Stimulated activated CD4-positive, alpha-beta T cell treated with anti-CD3 and anti-CD28 coated beads, Interleukin-15, amount 100 ng/mL, for 24 hours (primary cell): Measurements from ENCODE around the gene REPIN1.

Experiments used
- DNase-seq: peaks from one replicate; pipeline ENCODE4 v3.0.0-alpha.2; 2020

Gene REPIN1

GRCh38 chr7:150368096-150368883 lies at the start of gene REPIN1:
REPIN1 (plus strand) TSS chr7:150368822; CDS start chr7:150369712, 890 bp downstream.
- DNase-seq: peak; percentile 89

GRCh38 chr7:150321788-150322113 lies 46.9 kb upstream of the REPIN1 start:
- DNase-seq: no peak

GRCh38 chr7:150322114-150322832 lies 46.3 kb upstream of the REPIN1 start:
- DNase-seq: peak; percentile 74

GRCh38 chr7:150322833-150323681 lies 45.6 kb upstream of the REPIN1 start, which contains the start of the genes ACTR3C and LRRC61:
ACTR3C (minus strand) TSS chr7:150323545; CDS start chr7:150295296, 28,249 bp downstream.
LRRC61 (plus strand) TSS chr7:150323355; CDS start chr7:150336862, 13,507 bp downstream.
- DNase-seq: peak; percentile 79

- no peak for DNase-seq
These were observed 44.8 kb upstream of the REPIN1 start for GRCh38 chr7:150323682-150324372.

GRCh38 chr7:150324373-150324961 lies 44.2 kb upstream of the REPIN1 start:
- DNase-seq: no peak

- DNase-seq: no peak
These were observed 43.5 kb upstream of the REPIN1 start for GRCh38 chr7:150325110-150325611.

- DNase-seq: no peak
These were observed 42.7 kb upstream of the REPIN1 start for GRCh38 chr7:150325901-150326300.

- DNase-seq: no peak
These were observed 41.9 kb upstream of the REPIN1 start for GRCh38 chr7:150326657-150327268.

- no peak for DNase-seq
These were observed 41.3 kb upstream of the REPIN1 start for GRCh38 chr7:150327308-150327707.

GRCh38 chr7:150329331-150330120 lies 39.1 kb upstream of the REPIN1 start:
- DNase-seq: no peak

- DNase-seq: no peak
These were observed 38.3 kb upstream of the REPIN1 start for GRCh38 chr7:150330211-150330885.

- DNase-seq: no peak
These were observed 35.6 kb upstream of the REPIN1 start for GRCh38 chr7:150332852-150333635.

GRCh38 chr7:150333659-150334058 lies 35.0 kb upstream of the REPIN1 start:
- no peak for DNase-seq

- no peak for DNase-seq
These were observed 34.5 kb upstream of the REPIN1 start for GRCh38 chr7:150334108-150334507.

- no peak for DNase-seq
These were observed 33.4 kb upstream of the REPIN1 start for GRCh38 chr7:150335108-150335773.

GRCh38 chr7:150335774-150336112 lies 32.9 kb upstream of the REPIN1 start:
- no peak for DNase-seq

GRCh38 chr7:150336746-150337145 lies 31.9 kb upstream of the REPIN1 start:
- no peak for DNase-seq

- no peak for DNase-seq
These were observed 31.4 kb upstream of the REPIN1 start for GRCh38 chr7:150337179-150337578.
